ENCODE results near the gene ARID5B.
"Not testable (repeated sequence)": the region's sequence is repeated elsewhere in the genome, so short reads cannot be mapped to it uniquely, and the experiment has no call there.

The ARID5B gene

DNA sequence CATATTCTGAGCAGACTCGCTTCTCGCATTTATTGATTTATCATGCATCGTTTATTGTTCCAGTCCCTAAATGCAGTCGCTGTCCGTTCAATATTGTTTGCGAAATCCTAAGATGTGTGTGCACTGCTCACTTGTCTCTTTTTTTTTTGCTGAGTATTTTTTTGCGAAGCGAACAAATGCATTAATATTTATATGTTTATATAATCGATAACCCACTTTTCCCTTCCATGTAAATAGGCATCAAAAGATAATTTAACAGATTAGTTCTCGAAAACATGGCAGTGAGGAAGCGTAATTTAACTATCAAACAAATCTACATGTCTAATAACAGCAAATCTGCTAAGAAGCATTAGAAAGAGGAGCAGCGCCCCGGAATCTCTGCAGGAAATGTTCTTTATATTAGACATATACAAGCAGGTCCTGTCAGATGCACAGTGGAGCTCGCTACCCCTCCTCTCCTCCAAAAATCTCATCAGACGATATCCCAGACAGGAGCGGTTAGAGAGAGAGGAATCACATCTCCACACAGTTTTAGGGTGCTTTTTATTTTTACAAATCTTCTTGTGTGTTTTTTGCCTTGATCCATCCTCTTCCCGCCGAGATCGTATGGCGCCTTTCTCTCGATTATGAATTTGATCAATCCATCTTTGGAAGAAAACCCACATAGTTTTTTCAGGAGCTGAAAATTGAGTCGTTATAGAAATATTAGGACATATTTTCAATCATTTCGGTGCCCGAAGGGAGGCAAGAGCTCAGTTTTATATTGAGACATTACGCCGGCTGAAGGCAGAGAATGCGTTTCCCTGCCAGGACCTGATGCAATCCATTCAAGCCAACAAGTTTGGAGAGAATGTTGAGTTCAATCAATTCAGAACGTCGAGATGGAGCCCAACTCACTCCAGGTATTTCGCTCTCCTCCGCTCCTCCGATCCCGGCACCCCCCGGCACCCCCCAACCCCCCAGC, at the start of gene ARID5B:
Gene ARID5B, plus strand, starts transcription at position 871 of the 964 bp plus-strand sequence. Its CDS starts 11 bp downstream, at position 882.
- DNase-seq (ENCODE audit: insufficient read length, low spot score) (peak; percentile 74), FAIRE-seq (no peak)

DNA sequence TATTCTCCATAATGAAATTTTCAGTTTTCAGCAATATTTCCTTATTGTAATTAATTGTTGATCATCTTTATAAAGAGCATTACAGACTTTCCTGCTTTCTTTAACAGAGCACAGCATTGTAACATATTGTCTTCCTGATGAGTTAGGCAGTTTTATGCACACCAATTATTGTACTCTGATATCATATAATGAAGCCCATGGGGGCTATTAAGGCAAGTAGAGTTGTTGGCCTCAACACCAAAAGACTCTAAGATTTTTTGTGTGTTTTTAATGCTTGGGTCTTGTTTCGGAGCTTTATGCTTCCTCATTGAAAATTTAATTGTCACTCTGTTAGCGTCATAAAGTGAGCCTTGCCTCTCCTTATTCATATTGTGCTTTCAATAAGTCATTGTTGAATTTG, 49.2 kb upstream of the ARID5B start:
- no peak for FAIRE-seq
- no peak for DNase-seq (ENCODE audit: insufficient read length, low spot score)

DNA sequence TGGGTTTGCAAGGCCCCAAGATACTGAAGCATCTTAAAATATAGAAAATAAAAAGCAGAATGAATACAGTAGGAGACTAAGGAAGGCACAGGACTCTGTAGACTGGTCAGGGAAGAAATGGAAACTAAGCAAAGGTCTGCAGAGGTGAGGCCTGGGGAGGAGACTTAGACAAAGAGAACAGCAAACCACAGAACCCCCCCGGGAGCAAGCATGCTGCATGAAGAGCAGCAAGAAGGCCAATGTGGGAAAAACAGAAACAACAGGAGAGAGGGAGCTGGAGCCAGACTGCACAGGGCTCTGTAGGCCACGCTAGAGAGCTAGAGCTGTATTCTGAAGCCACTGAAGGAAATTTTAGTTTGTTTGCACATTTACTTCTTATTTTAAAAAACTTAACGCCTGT, 45.7 kb upstream of the ARID5B start:
- no peak for FAIRE-seq
- no peak for DNase-seq (ENCODE audit: insufficient read length, low spot score)

DNA sequence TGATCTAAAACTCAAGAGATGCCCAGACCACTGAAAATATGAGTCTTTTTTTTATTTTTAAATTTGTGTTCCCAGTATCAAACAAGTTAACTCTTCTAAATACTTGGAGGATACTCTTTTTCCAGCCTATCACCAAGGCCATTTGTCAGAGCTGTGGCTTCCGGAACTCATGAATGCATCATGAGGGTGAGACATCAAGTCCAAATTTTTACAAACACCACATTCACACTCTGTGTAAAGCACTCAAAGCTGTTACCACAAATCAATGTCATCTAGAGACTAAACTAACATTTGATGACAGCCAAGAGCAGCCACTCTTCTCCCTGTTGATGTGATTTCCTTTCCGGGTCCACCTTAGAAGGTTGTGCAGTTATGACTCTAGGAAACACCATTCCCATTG, 43.8 kb upstream of the ARID5B start:
- FAIRE-seq (no peak), DNase-seq (ENCODE audit: insufficient read length, low spot score) (no peak)

GRCh38 chr10:61859786-61860185, 41.7 kb upstream of the ARID5B start:
- FAIRE-seq (no peak), DNase-seq (ENCODE audit: insufficient read length, low spot score) (no peak)

DNA sequence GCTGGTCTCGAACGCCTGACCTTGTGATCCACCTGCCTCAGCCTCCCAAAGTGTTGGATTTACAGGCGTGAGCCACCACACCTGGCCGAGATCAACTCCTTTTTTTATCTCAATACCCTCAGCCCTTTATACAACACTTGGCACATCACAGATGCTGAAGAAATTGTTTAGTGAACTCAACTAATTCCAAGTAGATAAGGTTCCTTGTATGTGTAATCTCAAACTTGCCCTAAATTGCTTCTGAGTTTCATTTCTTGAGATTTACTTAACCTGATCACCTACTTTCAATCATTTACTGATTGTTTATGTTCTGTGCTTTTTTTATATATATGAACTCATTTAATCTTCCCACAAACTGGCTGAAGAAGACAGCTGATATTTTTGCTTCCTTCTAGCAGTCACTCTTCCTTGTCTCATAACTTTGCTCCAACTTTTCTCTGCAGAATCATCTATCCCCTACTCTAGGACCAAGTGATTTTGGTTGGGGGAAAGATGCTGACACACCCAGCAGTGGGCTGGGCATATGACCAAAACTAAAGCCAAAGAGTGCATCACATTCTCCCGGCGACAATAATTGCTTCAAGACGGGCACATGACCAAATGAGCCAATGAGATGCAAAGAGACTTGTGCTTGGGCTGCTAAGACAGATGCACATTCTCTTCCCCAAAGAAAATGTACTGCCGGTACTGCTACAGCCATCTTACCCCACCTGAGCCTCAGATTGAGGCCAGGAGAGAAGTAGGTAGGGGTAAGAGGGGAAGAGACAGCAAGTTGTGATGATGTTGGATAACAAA, 40.3 kb upstream of the ARID5B start:
- DNase-seq (ENCODE audit: insufficient read length, low spot score) (no peak), FAIRE-seq (no peak)

DNA sequence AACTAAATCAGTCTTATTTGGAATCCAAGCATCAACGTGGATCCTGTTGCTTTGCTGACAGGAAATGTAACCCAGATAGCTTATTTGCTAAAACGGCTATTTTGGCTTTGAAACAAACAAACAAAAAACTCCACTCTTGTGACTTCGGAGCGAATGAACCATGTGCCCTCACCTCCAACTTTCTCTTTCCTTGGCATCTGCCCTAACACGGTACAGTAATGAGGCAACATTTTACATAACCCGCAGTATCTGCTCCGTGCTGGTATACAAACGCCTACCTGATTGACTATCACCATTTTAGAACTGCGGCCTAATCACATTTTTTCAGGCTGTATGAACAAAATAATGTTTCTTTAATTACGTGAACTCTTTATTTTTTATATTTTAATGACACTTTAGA, 37.5 kb upstream of the ARID5B start:
- DNase-seq (ENCODE audit: insufficient read length, low spot score) (no peak), FAIRE-seq (no peak)

GRCh38 chr10:61866700-61867368, 34.7 kb upstream of the ARID5B start:
- FAIRE-seq (no peak), DNase-seq (ENCODE audit: insufficient read length, low spot score) (no peak)

DNA sequence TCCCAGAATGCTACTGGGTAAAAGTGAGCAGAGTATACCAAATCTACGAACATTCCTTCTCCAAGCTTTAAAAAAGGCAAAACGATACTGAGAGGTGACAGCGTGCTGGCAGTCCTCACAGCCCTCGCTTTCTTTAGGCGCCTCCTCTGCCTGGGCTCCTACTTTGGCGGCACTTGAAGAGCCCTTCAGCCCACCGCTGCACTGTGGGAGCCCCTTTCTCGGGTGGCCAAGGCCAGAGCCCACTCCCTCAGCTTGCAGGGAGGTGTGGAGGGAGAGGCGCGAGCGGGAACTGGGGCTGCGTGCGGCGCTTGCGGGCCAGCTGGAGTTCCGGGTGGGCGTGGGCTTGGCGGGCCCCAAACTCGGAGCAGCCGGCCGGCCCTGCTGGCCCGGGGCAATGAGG, 34.1 kb upstream of the ARID5B start:
- not testable (repeated sequence) for FAIRE-seq; DNase-seq (ENCODE audit: insufficient read length, low spot score)

DNA sequence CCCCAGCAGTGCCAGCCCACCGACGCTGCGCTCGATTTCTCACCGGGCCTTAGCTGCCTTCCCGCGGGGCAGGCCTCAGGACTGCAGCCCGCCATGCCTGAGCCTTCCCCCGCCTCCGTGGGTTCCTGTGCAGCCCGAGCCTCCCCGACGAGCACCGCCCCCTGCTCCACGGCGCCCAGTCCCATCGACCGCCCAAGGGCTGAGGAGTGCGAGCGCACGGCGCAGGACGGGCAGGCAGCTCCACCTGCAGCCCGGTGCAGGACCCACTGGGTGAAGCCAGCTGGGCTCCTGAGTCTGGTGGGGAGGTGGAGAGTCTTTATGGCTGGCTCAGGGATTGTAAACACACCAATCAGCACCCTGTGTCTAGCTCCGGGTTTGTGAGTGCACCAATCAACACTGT, 33.7 kb upstream of the ARID5B start:
- not testable (repeated sequence) for FAIRE-seq; DNase-seq (ENCODE audit: insufficient read length, low spot score)

DNA sequence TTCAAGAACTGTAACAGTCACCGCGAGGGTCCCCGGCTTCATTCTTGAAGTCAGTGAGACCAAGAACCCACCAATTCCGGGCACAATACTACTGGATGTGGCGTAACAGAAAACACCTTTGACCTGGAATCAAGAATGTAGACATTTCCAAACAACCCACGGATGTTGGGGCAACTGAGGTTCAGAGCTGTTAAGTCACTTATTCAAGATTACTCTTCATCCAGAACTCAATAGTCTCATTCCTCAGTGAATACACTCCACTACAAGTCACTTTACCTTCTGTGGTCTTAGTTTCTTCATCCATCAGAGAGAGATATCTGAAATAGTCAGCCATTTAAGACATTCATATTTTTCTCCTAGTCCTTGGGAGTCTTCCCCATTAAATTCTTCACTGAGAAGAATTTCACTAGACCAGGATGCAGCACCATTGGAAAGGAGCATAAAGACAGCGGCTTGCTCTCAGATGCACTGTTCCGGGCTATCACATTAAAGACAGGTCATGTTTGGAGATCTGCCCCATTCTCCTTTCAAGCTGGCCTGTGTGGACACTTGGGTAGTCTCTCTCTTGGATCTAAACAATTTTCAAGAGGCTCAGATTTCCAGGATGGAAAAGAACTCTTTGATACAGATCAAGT, 32.3 kb upstream of the ARID5B start:
- DNase-seq (ENCODE audit: insufficient read length, low spot score) (no peak), FAIRE-seq (no peak)

DNA sequence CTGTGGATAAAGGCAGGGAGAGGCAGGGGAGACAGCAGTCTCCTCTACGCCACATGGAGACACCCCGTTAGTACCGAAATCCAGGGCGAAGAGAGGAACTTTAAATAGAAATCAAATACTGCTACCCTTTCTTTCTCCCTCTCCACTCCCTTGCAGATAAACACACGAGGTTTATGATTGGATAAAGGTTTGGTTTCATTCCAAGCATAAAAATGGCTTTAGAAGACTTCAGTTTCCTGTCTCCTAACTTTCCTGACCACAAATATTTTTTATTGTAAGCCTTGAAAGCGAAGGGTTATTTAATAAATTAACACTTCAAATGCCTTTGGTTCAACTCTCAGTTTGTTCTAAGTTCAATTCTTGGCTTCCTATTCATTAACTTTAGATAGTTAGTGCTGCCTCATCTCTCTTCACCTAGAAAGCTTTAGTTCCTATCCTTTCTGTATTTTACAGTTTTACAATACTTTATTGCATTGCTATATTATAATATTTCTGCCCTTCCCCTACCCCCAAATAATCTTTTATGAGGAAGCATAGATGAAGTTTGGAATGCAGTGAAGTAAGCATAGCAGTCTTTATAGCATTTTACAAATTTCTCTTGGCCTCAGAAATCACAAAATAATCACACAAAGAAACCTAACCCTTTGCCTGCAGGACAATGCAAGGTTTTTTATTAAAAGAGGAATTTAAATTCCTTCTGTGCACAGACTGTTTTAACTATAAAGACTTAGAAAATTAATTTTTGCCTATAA, 31.5 kb upstream of the ARID5B start:
- DNase-seq (ENCODE audit: insufficient read length, low spot score) (peak; percentile 33), FAIRE-seq (no peak)

- DNase-seq (ENCODE audit: insufficient read length, low spot score), result no peak
- FAIRE-seq, result no peak
Measured at GRCh38 chr10:61870526-61870895, 31.0 kb upstream of the ARID5B start.

- FAIRE-seq (no peak), DNase-seq (ENCODE audit: insufficient read length, low spot score) (no peak)
Measured at GRCh38 chr10:61871487-61871886, 30.0 kb upstream of the ARID5B start.

DNA sequence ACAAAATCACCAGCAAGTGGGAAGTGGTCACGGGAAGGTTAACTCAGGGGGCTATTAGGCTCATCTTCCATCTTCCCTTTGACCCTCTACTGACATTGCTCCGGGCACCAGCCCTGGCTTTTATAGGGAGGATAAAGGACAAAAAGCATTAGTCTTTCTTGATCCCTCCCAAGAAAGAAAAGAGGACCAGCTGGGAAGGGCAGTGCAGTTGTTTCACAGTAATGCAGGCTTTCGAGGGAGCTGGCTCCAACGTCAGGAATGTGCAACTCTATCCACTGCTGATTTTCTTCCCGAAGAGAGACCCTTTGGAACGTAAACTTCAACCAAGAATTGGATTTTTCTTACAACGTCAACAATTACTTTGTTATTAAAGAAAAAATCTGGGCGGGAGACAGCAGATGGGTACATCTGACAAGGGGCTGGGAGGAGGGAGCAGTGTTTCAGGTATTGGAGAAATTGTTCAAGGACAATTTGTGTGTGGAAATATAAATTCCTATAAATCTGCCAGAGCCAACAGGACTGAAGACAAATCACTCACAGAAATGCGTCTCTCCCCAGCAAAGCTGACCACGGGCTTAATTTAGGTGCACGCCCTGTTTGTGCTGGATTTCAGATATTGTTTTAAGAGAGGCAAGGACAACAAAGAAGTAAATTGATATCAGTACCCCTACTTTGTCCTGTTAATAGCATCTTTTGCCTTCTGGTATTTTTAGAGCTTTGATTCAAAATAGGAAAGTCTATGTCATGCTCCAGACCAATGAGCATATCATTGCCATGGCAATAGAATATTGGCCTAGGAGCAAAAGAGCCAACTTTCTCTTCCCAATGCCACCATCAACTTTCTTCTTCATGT, 23.4 kb upstream of the ARID5B start:
- DNase-seq (ENCODE audit: insufficient read length, low spot score), result no peak

DNA sequence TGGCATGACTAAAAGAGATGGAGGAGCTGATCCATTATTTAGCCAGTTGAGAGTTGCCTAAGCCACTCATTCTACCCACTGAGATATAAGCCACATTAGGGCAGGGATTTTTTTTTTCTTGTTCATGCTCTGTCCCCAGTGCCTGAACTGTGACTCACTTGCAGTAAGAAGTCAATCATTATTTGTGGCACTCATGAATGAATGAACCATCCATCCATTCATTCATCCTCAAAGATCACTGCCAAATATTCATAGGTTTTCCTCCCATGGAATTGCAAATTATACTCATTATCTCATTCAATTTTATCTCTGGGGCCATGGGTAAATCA, 22.8 kb upstream of the ARID5B start:
- FAIRE-seq, result no peak
- DNase-seq (ENCODE audit: insufficient read length, low spot score), result no peak

More for the DNA sequence above, 23.4 kb upstream of the ARID5B start:
- no peak for FAIRE-seq

DNA sequence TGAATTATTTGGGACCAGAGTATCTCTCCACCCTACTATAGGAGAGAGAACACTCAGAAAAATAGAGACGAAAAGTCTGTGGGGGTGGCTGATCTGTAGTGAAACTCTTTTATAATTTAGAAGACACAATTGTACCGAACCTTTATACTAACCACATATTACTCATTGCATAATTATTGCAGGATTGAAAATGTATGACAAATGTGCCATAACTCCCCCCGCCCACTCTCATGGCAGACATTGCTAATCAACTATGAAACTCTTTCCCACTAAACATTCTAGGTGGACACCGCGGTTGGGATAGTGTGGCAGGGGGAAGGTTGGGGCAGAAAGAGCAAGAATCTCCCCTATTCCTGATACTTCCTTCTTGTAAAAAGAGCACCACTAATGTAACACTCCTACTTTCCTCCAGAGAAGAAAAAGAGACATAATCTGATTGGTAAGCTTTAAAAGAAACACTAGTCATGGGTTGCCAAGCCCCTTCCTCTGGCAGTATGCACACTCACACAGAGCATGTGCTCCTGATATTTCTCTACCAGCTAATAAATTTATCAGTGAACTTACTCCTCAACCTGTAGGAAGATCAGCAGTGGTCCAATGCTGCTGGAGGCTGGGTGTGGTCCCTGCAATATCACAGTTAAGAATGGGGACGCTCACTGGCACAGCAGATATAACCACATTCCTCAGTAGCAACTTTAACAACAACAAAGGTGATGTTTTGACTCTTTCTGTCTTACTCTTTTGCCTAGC, 18.7 kb upstream of the ARID5B start:
- FAIRE-seq (no peak), DNase-seq (ENCODE audit: insufficient read length, low spot score) (no peak)

DNA sequence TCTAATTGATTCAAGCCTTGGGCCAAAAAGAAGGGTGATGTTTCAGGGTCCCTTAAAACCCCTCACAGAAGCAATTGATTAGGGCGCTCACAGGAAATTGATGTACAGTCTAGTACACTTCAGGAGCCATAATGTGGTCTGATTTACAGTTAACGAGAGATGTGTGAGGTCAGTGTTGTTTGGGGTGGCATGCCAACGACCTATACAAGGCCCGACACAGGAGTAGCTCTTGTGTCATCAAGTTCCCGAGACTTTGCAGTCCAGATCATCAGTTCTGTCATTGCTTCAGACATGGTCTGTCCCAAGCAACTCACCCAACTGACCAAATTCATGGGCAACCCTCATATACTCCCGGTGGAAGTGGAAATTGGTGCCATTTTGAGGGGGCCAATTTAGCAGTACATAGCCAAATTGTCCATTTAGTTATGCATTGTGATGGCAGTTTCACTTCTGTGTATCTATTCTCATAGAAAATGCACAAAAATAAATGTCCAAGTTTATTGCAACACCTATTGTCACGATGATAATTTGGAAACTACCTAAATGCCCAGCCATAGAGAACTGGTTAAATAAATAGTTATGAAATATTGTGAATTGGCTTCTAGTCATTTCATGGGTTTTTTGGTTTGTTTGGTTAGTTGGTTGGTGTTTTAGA, 18.0 kb upstream of the ARID5B start:
- no peak for DNase-seq (ENCODE audit: insufficient read length, low spot score)

More for the DNA sequence above, 18.0 kb upstream of the ARID5B start:
- FAIRE-seq, result no peak

All from HTR-8/SVneo (cell line).